HL-60 (cell line): Measurements from ENCODE around the gene CTRB2.

Experiments used
- DNase-seq, 2 experiments: peaks; one replicate each; pipeline ENCODE4 v3.0.0-alpha.2; 2010 to 2020; ENCODE audit warnings: low read depth in 1 of 2, low spot score in 1 of 2
- H3K27ac ChIP-seq: fragments of 250-450 bp; sonication (Bioruptor Pico); replicated peaks from 2 replicates; pipeline ENCODE4 v1.5.1; 2020; ENCODE audit warnings: mild to moderate bottlenecking, moderate library complexity
- H3K27me3 ChIP-seq: fragments of 250-450 bp; sonication (Bioruptor Pico); 2 replicates; pipeline ENCODE4 v1.5.1; 2021; ENCODE audit warnings: mild to moderate bottlenecking, moderate library complexity; ENCODE audit not compliant: insufficient read depth, poor library complexity, severe bottlenecking
- H3K4me3 ChIP-seq: replicated peaks from 2 replicates; pipeline ENCODE4 v1.5.1; 2011; ENCODE audit warnings: mild to moderate bottlenecking, control low read depth, low read length; ENCODE audit not compliant: insufficient read depth
- GABPA ChIP-seq: IDR thresholded peaks from 2 replicates; pipeline ENCODE4 v1.6.1; 2012; ENCODE audit warnings: low read depth
- POLR2AphosphoS5 ChIP-seq: IDR thresholded peaks from 2 replicates; pipeline ENCODE4 v1.6.1; 2012; ENCODE audit warnings: low read depth
- SPI1 ChIP-seq: IDR thresholded peaks from 2 replicates; pipeline ENCODE4 v1.6.1; 2012; ENCODE audit warnings: low read depth, mild to moderate bottlenecking, borderline replicate concordance
- TF ChIP-seq, protein P1 (sequence below): IDR thresholded peaks from one replicate; pipeline ENCODE4 v1.5.1; 2011; ENCODE audit warnings: low read length, control low read depth, inconsistent platforms; ENCODE audit not compliant: insufficient read depth
- TF ChIP-seq, protein P2 (sequence below): IDR thresholded peaks from 2 replicates; pipeline ENCODE4 v1.6.1; 2012; ENCODE audit warnings: low read depth; ENCODE audit not compliant: insufficient replicate concordance

CTRB2 gene

DNA sequence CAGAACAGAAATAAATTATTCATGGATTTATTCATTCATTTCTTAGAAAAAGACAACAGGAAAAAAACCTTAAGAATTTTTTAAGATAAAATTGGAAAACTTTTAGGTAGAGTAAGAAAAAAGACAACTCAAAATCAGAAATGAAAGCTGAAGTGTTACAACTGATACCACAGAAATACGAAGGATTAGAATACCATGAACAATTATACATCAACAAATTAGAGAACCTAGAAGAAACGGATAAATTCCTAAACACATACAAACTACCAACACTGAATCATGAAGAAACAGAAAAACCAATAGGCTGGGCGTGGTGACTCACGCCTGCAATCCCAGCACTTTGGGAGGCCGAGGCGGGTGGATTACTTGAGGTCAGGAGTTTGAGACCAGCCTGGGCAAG lies 27.8 kb downstream of the CTRB2 start:
- no peak overlapping the region for H3K4me3 ChIP-seq
- H3K27me3 ChIP-seq, result no peaks in the 10 kb centered on the region
- DNase-seq, result no peak
- TF ChIP-seq, protein P1, sequence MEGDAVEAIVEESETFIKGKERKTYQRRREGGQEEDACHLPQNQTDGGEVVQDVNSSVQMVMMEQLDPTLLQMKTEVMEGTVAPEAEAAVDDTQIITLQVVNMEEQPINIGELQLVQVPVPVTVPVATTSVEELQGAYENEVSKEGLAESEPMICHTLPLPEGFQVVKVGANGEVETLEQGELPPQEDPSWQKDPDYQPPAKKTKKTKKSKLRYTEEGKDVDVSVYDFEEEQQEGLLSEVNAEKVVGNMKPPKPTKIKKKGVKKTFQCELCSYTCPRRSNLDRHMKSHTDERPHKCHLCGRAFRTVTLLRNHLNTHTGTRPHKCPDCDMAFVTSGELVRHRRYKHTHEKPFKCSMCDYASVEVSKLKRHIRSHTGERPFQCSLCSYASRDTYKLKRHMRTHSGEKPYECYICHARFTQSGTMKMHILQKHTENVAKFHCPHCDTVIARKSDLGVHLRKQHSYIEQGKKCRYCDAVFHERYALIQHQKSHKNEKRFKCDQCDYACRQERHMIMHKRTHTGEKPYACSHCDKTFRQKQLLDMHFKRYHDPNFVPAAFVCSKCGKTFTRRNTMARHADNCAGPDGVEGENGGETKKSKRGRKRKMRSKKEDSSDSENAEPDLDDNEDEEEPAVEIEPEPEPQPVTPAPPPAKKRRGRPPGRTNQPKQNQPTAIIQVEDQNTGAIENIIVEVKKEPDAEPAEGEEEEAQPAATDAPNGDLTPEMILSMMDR, result no peak
- TF ChIP-seq GABPA (no peak), POLR2AphosphoS5 (no peak), SPI1 (no peak)
- TF ChIP-seq, protein P2, sequence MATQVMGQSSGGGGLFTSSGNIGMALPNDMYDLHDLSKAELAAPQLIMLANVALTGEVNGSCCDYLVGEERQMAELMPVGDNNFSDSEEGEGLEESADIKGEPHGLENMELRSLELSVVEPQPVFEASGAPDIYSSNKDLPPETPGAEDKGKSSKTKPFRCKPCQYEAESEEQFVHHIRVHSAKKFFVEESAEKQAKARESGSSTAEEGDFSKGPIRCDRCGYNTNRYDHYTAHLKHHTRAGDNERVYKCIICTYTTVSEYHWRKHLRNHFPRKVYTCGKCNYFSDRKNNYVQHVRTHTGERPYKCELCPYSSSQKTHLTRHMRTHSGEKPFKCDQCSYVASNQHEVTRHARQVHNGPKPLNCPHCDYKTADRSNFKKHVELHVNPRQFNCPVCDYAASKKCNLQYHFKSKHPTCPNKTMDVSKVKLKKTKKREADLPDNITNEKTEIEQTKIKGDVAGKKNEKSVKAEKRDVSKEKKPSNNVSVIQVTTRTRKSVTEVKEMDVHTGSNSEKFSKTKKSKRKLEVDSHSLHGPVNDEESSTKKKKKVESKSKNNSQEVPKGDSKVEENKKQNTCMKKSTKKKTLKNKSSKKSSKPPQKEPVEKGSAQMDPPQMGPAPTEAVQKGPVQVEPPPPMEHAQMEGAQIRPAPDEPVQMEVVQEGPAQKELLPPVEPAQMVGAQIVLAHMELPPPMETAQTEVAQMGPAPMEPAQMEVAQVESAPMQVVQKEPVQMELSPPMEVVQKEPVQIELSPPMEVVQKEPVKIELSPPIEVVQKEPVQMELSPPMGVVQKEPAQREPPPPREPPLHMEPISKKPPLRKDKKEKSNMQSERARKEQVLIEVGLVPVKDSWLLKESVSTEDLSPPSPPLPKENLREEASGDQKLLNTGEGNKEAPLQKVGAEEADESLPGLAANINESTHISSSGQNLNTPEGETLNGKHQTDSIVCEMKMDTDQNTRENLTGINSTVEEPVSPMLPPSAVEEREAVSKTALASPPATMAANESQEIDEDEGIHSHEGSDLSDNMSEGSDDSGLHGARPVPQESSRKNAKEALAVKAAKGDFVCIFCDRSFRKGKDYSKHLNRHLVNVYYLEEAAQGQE, result no peak
- no peak overlapping the region for H3K27ac ChIP-seq

DNA sequence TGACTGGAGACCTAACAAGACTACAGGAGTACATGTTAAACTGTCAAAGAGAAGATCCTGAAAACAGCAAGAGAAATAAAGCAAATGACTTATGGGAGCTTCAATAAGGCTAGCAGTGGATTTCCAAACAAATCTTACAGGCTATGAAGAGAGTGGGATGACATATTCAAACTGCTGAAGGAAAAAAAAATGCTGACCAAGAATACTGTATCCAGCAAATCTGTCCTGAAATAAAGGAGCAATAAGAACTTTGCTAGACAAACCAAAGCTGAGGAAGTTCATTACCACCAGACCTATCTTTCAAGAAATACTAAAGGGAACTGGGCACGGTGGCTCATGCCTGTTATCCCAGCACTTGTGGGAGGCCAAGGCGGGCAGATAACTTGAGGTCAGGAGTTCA lies 30.0 kb downstream of the CTRB2 start:
- no peak for TF ChIP-seq POLR2AphosphoS5
- TF ChIP-seq GABPA, result no peak
- no peak for TF ChIP-seq SPI1
- TF ChIP-seq, protein P2, result no peak
- TF ChIP-seq, protein P1, result no peak
- no peak for DNase-seq
- no peak overlapping the region for H3K27ac ChIP-seq
- H3K27me3 ChIP-seq, result no peaks in the 10 kb centered on the region
- no peak overlapping the region for H3K4me3 ChIP-seq

DNA sequence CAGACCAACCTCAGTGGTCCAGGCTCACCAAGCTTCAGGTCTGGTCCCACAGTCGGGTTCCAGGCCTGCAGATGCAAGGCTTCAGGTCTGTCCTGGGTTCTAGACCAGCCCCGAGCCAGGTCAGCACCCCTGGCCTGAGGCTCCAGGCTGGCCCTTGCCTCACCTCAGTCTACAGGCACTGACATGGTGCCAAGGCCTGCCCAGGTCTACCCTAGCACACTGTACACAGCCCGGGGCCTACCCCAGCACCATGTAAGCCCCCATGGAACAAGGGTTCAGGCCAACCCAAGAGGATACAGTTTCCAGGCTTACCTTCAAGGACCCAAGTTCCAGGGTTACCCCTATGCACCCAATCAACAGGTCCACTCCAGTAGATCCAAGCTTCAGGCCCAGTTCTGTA lies 31.9 kb downstream of the CTRB2 start:
- no peak overlapping the region for H3K4me3 ChIP-seq
- no peak for TF ChIP-seq GABPA
- TF ChIP-seq, protein P1, result no peak
- TF ChIP-seq POLR2AphosphoS5, result no peak
- TF ChIP-seq, protein P2, result no peak
- H3K27ac ChIP-seq, result no peak overlapping the region
- H3K27me3 ChIP-seq, result no peaks in the 10 kb centered on the region
- DNase-seq, result no peak
